Aorta (tissue), 5 donors: ENCODE results near the gene MYO9A. TPM values are rescaled to one million over a fixed set of nuclear protein-coding genes. Genes with fewer than 3 reads are reported as not detected.
"Not testable (repeated sequence)": the region's sequence is repeated elsewhere in the genome, so short reads cannot be mapped to it uniquely, and the experiment has no call there.

Source experiments
- ATAC-seq: fragments of 200-7000 bp; cut with Tn5 transposase; one replicate; pipeline ENCODE4 v1.9.1; 2022; ENCODE audit warnings: moderate library complexity; ENCODE audit not compliant: low FRiP score
- DNase-seq, 2 donors: peaks; one replicate each; pipeline ENCODE4 v3.0.0-alpha.2; 2020
- H3K27ac ChIP-seq, 2 donors: one replicate each; pipeline ENCODE4 v1.5.1; 2013; ENCODE audit warnings: low read length in 2 of 2, mild to moderate bottlenecking in 2 of 2, moderate library complexity in 2 of 2, control low read depth in 1 of 2, inconsistent platforms in 1 of 2, low read depth in 1 of 2
- H3K27me3 ChIP-seq, 2 donors: one replicate each; pipeline ENCODE4 v1.6.1; 2013; ENCODE audit warnings: control low read depth in 1 of 2, low read length in 1 of 2, mild to moderate bottlenecking in 1 of 2, moderate library complexity in 1 of 2; ENCODE audit not compliant: insufficient read depth in 2 of 2, control insufficient read depth in 1 of 2
- H3K36me3 ChIP-seq, 2 donors: one replicate each; pipeline ENCODE4 v1.6.1; 2013; ENCODE audit warnings: control low read depth in 1 of 2, low read length in 1 of 2, mild to moderate bottlenecking in 1 of 2; ENCODE audit not compliant: insufficient read depth in 2 of 2, control insufficient read depth in 1 of 2
- H3K4me1 ChIP-seq, 2 donors: one replicate each; pipeline ENCODE4 v1.6.1; 2013; ENCODE audit warnings: low read length in 2 of 2, control low read depth in 1 of 2, mild to moderate bottlenecking in 1 of 2, moderate library complexity in 1 of 2; ENCODE audit not compliant: insufficient read depth in 2 of 2, control insufficient read depth in 1 of 2
- H3K4me3 ChIP-seq, 2 donors: one replicate each; pipeline ENCODE4 v1.5.1; 2013; ENCODE audit warnings: low read length in 2 of 2, control low read depth in 1 of 2, mild to moderate bottlenecking in 1 of 2
- H3K9me3 ChIP-seq: one replicate; pipeline ENCODE4 v1.6.1; 2013; ENCODE audit warnings: mild to moderate bottlenecking, low read length; ENCODE audit not compliant: control insufficient read depth
- WGBS, 2 donors: extraction: QIAGEN DNeasy Blood & Tissue Kit; methylation state at CpG; one replicate each; pipeline ENCODE4 v1.1.7; 2013; 5-methylcytosine and 5-hydroxymethylcytosine counted together
- intact Hi-C, 2 donors: fragments of 100-400 bp; cut with DNase I; formaldehyde crosslinking; loops; one replicate each; pipeline versions ENCODE4 v1.14.2 to v1.15.0; 2022
- polyA plus RNA-seq, 2 donors: library from polyadenylated mRNA; stranded (reverse); fragments of 200-250 nt; gene quantifications; one replicate each; pipeline ENCODE4 v1.2.3, GENCODE V29; 2013
- total RNA-seq, 2 donors: library from RNA; stranded (reverse); fragmentation: NEBNext Ultra II Directional; extraction: Animal tissue kit (Norgen Biotek cat#: 25700); gene quantifications; one replicate each; pipeline ENCODE4 v1.2.1, GENCODE V29; 2021
- donor health status: healthy with polysubstance abuse.
- donor health status: Bipolar disorder and iron deficiency.
- donor health status: DM: no; HTN: no; CAD: no.
- donor health status: DM: no; HTN: no; CAD: no.
- donor health status: DM: yes; HTN: yes; CAD: no.

MYO9A gene
- total and polyA plus RNA-seq, 4 donors = 4.9 to 93.7 (median 44.1) TPM

- Histone ChIP-seq H3K36me3 (no peaks in the 10 kb centered on the region), H3K27ac (no peak overlapping the region), H3K9me3 (no peaks in the 10 kb centered on the region), H3K4me1 (peaks cover 0 to 2% of the 10 kb centered on the region in 2 donors), H3K27me3 (no peaks in the 10 kb centered on the region), H3K4me3 (no peak overlapping the region)
- intact Hi-C loops = no loop called here
- ATAC-seq = no peak
- WGBS, 2 donors = 78 to 85% methylated on average over 1 of the region's 1 CpG
- no peak for DNase-seq
These were observed 47.0 kb downstream of the MYO9A start for GRCh38 chr15:72070817-72071447.

GRCh38 chr15:72068856-72069255 lies 49.1 kb downstream of the MYO9A start:
- ATAC-seq = no peak
- Histone ChIP-seq H3K27ac (no peak overlapping the region), H3K4me1 (peaks cover 0 to 2% of the 10 kb centered on the region in 2 donors), H3K9me3 (no peaks in the 10 kb centered on the region), H3K27me3 (no peaks in the 10 kb centered on the region), H3K36me3 (no peaks in the 10 kb centered on the region), H3K4me3 (no peak overlapping the region)
- intact Hi-C loops = no loop called here
- DNase-seq = no peak

GRCh38 chr15:72065801-72066200 lies 52.1 kb downstream of the MYO9A start:
- Histone ChIP-seq H3K9me3 (no peaks in the 10 kb centered on the region), H3K27me3 (no peaks in the 10 kb centered on the region), H3K4me1 (peaks cover 0 to 2% of the 10 kb centered on the region in 2 donors), H3K36me3 (no peaks in the 10 kb centered on the region), H3K27ac (no peak overlapping the region), H3K4me3 (no peak overlapping the region)
- ATAC-seq = no peak
- 94 to 97% methylated on average over 2 of the region's 2 CpGs for WGBS, 2 donors
- intact Hi-C loops = no loop called here
- no peak for DNase-seq

GRCh38 chr15:72063186-72063585 lies 54.8 kb downstream of the MYO9A start:
- Histone ChIP-seq H3K9me3 (no peaks in the 10 kb centered on the region), H3K36me3 (no peaks in the 10 kb centered on the region), H3K27me3 (no peaks in the 10 kb centered on the region), H3K4me1 (no peaks in the 10 kb centered on the region), H3K27ac (no peak overlapping the region), H3K4me3 (no peak overlapping the region)
- ATAC-seq = no peak
- intact Hi-C loops = no loop called here
- no peak for DNase-seq

GRCh38 chr15:72062319-72062718 lies 55.6 kb downstream of the MYO9A start:
- Histone ChIP-seq H3K36me3 (no peaks in the 10 kb centered on the region), H3K4me3 (no peak overlapping the region), H3K4me1 (peaks cover 0 to 5% of the 10 kb centered on the region in 2 donors), H3K27ac (no peak overlapping the region), H3K27me3 (no peaks in the 10 kb centered on the region), H3K9me3 (no peaks in the 10 kb centered on the region)
- DNase-seq (no peak), ATAC-seq (no peak)
- intact Hi-C loops = no loop called here

- no peaks in the 10 kb centered on the region for H3K36me3 ChIP-seq
- no peak overlapping the region for H3K4me3 ChIP-seq
- intact Hi-C loops = no loop called here
- no peaks in the 10 kb centered on the region for H3K9me3 ChIP-seq
- DNase-seq (no peak), ATAC-seq (no peak)
- H3K27me3 ChIP-seq = no peaks in the 10 kb centered on the region
- H3K4me1 ChIP-seq = peaks cover 0 to 6% of the 10 kb centered on the region in 2 donors
- no peak overlapping the region for H3K27ac ChIP-seq
- 81 to 82% methylated on average over 2 of the region's 2 CpGs for WGBS, 2 donors
These were observed 57.2 kb downstream of the MYO9A start for GRCh38 chr15:72060687-72061250.

- ATAC-seq (no peak), DNase-seq (no peak)
- intact Hi-C loops = no loop called here
- Histone ChIP-seq H3K4me3 (no peak overlapping the region), H3K4me1 (peaks cover 0 to 6% of the 10 kb centered on the region in 2 donors), H3K27ac (no peak overlapping the region), H3K9me3 (no peaks in the 10 kb centered on the region), H3K36me3 (no peaks in the 10 kb centered on the region), H3K27me3 (no peaks in the 10 kb centered on the region)
- 60 to 75% methylated on average over 1 of the region's 1 CpG for WGBS, 2 donors
These were observed 59.4 kb downstream of the MYO9A start for GRCh38 chr15:72058585-72058984.

- H3K27me3 ChIP-seq = no peaks in the 10 kb centered on the region
- H3K9me3 ChIP-seq = no peaks in the 10 kb centered on the region
- ATAC-seq (no peak), DNase-seq (no peak)
- 71 to 73% methylated on average over 4 of the region's 4 CpGs for WGBS, 2 donors
- H3K27ac ChIP-seq = no peak overlapping the region
- no peak overlapping the region for H3K4me3 ChIP-seq
- intact Hi-C loops = no loop called here
- H3K36me3 ChIP-seq = no peaks in the 10 kb centered on the region
- H3K4me1 ChIP-seq = peaks cover 0 to 6% of the 10 kb centered on the region in 2 donors
These were observed 60.3 kb downstream of the MYO9A start for GRCh38 chr15:72057548-72058091.

- H3K4me1 ChIP-seq, H3K36me3 ChIP-seq, intact Hi-C loops, H3K4me3 ChIP-seq, DNase-seq, H3K9me3 ChIP-seq, H3K27ac ChIP-seq, H3K27me3 ChIP-seq, ATAC-seq: not testable (repeated sequence)
- 94 to 95% methylated on average over 2 of the region's 2 CpGs for WGBS, 2 donors
These were observed 61.7 kb downstream of the MYO9A start for GRCh38 chr15:72056217-72056616.
